ENCODE data around the gene DIP2C.
A peak's percentile ranks its signal among the peaks of the same experiment; 100 is the strongest.
"Not testable (repeated sequence)": the region's sequence is repeated elsewhere in the genome, so short reads cannot be mapped to it uniquely, and the experiment has no call there.

The DIP2C gene

DNA sequence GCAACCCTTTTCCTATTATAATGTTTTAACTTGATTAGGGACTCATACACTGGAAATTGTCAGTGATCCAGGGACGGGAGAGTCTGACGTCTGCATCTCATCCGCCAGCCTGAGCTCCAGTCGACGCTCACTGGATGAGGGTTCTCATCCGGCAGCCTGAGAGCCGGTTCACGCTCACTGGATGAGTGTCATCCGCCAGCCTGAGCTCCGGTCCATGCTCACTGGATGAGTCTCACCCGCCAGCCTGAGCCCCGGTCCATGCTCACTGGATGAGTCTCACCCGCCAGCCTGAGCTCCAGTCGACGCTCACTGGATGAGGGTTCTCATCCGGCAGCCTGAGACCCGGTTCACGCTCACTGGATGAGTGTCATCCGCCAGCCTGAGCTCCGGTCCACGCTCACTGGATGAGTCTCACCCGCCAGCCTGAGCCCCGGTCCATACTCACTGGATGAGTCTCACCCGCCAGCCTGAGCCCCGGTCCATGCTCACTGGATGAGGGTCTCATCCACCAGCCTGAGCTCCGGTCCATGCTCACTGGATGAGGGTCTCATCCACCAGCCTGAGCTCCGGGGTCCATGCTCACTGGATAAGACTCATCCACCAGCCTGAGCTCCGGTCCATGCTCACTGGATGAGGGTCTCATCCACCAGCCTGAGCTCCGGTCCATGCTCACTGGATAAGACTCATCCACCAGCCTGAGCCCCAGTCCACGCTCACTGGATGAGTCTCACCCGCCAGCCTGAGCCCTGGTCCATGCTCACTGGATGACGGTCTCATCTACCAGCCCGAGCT lies 209.6 kb downstream of the DIP2C start:
- DNase-seq (ENCODE audit: low spot score): not testable (repeated sequence)

DNA sequence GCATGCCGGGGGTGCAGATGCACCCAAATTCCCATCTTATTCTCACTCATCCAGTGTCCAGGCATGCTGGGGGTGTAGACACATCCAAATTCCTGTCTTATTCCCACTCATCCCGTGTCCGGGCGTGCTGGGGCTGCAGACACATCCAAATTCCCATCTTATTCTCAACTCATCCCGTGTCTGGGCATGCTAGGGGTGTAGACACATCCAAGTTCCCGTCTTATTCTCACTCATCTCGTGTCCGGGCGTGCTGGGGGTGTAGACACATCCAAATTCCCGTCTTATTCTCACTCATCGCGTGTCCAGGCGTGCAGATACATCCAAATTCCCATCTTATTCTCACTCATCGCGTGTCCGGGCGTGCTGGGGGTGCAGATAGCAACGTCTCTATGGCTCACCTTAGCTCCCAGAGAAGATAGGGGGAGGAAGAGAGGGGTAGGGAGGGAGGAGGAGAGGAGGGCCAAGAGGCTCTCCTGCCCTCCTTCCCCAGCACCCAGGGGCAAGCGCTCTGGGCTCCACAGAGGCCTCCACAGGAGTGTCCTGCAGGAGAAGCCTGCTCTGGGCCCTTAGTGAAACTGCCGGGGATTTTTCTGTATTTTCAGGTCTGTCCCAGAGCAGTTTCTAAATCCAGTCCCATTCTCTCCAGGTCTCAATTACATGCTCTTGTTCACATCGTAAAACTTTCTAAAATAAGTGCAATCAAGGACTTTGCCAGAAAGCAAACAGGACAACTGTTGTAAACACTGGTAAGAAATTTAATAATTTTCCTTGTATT lies 210.8 kb downstream of the DIP2C start:
- no peak for DNase-seq (ENCODE audit: low spot score)

- DNase-seq (ENCODE audit: low spot score): no peak
These were observed 211.8 kb downstream of the DIP2C start for GRCh38 chr10:477620-478019.

DNA sequence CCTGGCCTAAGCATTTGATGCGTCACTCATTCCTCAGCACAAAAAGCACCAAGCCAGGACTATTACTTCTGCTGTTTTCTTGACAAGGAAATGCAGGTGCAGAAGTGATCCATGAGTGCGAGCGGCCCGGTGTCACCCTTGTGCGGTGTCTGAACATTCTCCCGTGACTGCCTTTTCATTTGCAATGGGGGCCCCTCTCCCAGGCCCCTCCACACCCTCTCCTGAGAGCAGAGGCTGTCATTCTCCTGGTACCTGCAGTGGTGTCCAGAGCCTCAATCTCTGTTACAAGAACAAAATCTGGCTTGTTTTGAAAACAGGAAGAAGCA lies 213.1 kb downstream of the DIP2C start:
- DNase-seq (ENCODE audit: low spot score): no peak

DNA sequence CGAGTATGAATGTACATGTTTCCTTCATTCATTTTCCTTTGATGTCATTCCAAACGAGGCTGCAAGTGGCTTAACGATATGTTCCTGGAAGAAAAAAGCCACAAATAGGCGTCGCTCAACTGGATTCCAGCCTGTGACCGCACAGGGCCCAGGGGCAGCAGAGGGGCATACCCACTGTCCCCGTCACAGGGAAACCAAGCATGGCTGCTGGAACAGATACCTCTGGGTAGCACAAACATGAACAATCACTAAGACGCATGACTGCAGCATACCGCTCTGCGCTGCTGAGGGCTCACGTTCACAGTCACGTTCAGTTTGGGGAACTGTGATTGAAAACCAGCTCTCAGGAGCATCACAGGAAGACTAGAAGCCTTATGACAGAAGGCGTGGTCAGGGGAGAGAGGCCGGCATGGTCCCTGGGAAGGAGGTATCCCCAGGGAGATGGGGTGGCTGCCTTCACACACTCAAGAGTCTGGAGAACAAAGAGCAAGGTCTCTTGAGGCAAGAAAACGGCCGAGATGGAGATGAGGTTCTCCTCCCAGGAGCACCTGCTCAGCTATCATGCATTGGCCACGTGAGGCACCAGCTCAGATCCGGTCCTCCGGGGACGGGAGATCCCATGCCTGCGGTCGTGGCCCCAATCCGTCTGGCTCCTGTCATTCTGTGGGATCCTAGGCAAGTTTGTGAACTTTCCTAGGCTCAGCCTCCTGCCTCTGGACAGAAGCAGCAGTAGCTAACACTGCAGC lies 213.6 kb downstream of the DIP2C start:
- no peak for DNase-seq (ENCODE audit: low spot score)

- no peak for DNase-seq (ENCODE audit: low spot score)
These were observed 214.5 kb downstream of the DIP2C start for GRCh38 chr10:474946-475345.

DNA sequence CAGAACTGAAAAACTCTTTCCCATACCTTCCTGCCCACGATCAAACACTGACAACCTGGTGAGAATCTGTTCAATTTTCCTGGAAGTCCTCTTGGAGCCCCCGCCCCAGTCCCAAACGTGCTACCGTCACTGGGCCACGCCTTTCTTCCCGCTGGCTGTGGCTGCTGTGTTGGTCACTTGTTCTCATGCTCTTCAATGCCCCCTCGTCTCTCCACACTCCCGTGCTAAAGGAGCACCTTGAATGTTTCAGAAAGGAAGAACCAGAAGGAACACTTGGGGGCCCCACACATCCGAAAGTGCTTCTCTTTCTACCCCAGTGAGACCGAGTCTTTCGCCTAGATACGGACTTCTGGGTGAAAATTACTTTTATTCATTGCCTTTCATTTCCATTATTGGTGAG lies 215.1 kb downstream of the DIP2C start:
- no peak for DNase-seq (ENCODE audit: low spot score)

GRCh38 chr10:472241-472910 lies 217.1 kb downstream of the DIP2C start:
- no peak for DNase-seq (ENCODE audit: low spot score)

- DNase-seq (ENCODE audit: low spot score): no peak
These were observed 219.0 kb downstream of the DIP2C start for GRCh38 chr10:470339-471003.

- DNase-seq (ENCODE audit: low spot score): no peak
These were observed 219.5 kb downstream of the DIP2C start for GRCh38 chr10:469947-470338.

DNA sequence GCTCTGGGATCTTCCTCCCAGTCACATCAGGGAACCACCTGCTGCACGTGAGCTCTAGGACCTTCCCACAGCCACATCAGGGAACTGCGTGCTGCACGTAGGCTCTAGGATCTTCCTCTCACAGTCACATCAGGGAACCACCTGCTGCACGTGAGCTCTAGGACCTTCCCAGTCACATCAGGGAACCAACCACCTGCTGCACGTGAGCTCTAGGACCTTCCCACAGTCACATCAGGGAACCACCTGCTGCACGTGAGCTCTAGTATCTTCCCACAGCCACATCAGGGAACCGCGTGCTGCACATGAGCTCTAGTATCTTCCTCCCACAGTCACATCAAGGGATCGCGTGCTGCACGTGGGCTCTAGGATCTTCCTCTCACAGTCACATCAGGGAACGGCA lies 229.7 kb downstream of the DIP2C start:
- DNase-seq (ENCODE audit: low spot score): no peak

DNA sequence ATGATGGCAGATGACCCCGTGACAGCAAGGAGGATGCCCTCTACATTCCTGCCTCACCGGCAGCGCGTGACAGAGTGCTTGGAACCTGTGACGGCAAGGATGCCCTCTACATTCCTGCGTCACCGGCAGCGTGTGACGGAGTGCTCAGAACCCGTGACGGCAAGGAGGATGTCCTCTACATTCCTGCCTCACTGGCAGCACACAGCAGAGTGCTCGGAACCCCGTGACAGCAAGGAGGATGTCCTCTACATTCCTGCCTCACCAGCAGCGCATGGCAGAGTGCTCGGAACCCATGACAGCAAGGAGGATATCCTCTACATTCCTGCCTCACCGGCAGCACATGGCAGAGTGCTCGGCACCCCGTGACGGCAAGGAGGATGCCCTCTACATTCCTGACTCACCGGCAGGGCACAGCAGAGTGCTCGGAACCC lies 231.0 kb downstream of the DIP2C start:
- DNase-seq (ENCODE audit: low spot score): no peak

GRCh38 chr10:456486-456885 lies 233.0 kb downstream of the DIP2C start:
- DNase-seq (ENCODE audit: low spot score): no peak

GRCh38 chr10:454860-455259 lies 234.6 kb downstream of the DIP2C start:
- DNase-seq (ENCODE audit: low spot score): no peak

GRCh38 chr10:453647-454046 lies 235.8 kb downstream of the DIP2C start:
- DNase-seq (ENCODE audit: low spot score): no peak

GRCh38 chr10:452512-453426 lies 236.7 kb downstream of the DIP2C start:
- no peak for DNase-seq (ENCODE audit: low spot score)

DNA sequence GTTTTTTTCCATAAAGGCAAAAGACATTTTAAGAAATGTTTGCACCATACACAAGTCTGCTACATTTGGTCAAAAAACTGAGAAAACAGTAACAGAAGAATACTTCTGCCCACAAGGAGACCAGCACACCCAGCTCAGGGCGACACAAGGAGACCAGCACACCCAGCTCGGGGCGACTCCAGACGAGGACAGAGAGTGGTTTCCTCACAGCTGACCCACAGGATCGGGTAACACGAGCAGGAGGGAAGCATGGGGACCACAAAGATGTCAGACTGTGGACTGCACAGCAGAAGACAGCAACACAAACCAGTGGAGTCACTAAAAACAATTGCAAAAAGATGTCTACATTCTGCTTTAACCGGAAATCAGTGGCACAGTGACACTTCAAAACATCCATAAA lies 237.6 kb downstream of the DIP2C start:
- no peak for DNase-seq (ENCODE audit: low spot score)

- peak; percentile 55 for DNase-seq (ENCODE audit: low spot score)
These were observed 238.4 kb downstream of the DIP2C start for GRCh38 chr10:451021-451471.

GRCh38 chr10:450463-450862 lies 239.0 kb downstream of the DIP2C start:
- no peak for DNase-seq (ENCODE audit: low spot score)

GRCh38 chr10:449331-449730 lies 240.1 kb downstream of the DIP2C start:
- DNase-seq (ENCODE audit: low spot score): not testable (repeated sequence)

- DNase-seq (ENCODE audit: low spot score): no peak
These were observed 246.0 kb downstream of the DIP2C start for GRCh38 chr10:443459-443858.
